H1 (cell line): Measurements from ENCODE around the gene POLA2. TPM values are rescaled to one million over a fixed set of nuclear protein-coding genes. Genes with fewer than 3 reads are reported as not detected.

ENCODE experiments used
- CTCF ChIA-PET: fragments of 300-600 bp; sonication (Branson Sonifier 250); formaldehyde crosslinking; loops from one replicate; lab custom pipeline; 2021; ENCODE audit not compliant: partially characterized antibody; lab: Charles Lee
- POLR2A ChIA-PET: fragments of 300-600 bp; sonication (Branson Sonifier 250); formaldehyde crosslinking; loops from one replicate; lab custom pipeline; 2021; ENCODE audit warnings: inconsistent platforms; ENCODE audit not compliant: partially characterized antibody; lab: Charles Lee
- DNase-seq, 2 experiments: peaks; one replicate each; pipeline versions ENCODE4 v3.0.0 to v3.0.0-alpha.2; 2010 to 2022; ENCODE audit warnings: low spot score in 2 of 2, low read depth in 1 of 2, mixed read lengths in 1 of 2
- FAIRE-seq: peaks from 2 replicates; lab custom pipeline; 2011; peaks lifted over from hg19 to GRCh38; lab: Jason Lieb, UNC
- H2AFZ ChIP-seq: 2 replicates; pipeline ENCODE4 v1.8.1; 2012; ENCODE audit warnings: low read length, inconsistent platforms
- H2AK5ac ChIP-seq: 2 replicates; pipeline ENCODE4 v1.6.1; 2013; ENCODE audit warnings: low read depth, low read length
- H2BK120ac ChIP-seq: replicated peaks from 2 replicates; pipeline ENCODE3; 2013; ENCODE audit warnings: low read depth, low read length, inconsistent platforms
- H2BK12ac ChIP-seq: 2 replicates; pipeline ENCODE4 v1.6.1; 2013; ENCODE audit warnings: low read depth, low read length
- H2BK15ac ChIP-seq: 2 replicates; pipeline ENCODE4 v1.6.1; 2013; ENCODE audit warnings: low read length
- H2BK20ac ChIP-seq: 2 replicates; pipeline ENCODE4 v1.6.1; 2013; ENCODE audit warnings: low read length
- H2BK5ac ChIP-seq: 2 replicates; pipeline ENCODE4 v1.6.1; 2013; ENCODE audit warnings: low read depth, low read length
- H3K14ac ChIP-seq: 2 replicates; pipeline ENCODE4 v1.6.1; 2013; ENCODE audit warnings: inconsistent platforms; ENCODE audit not compliant: insufficient read length
- H3K18ac ChIP-seq: 2 replicates; pipeline ENCODE4 v1.6.1; 2013; ENCODE audit warnings: low read length; ENCODE audit errors: extremely low read depth
- H3K23ac ChIP-seq: 2 replicates; pipeline ENCODE4 v1.6.1; 2013; ENCODE audit warnings: inconsistent platforms; ENCODE audit not compliant: insufficient read length
- H3K23me2 ChIP-seq: 2 replicates; pipeline ENCODE4 v1.6.1; 2013; ENCODE audit warnings: low read depth, low read length
- H3K27ac ChIP-seq: 2 replicates; pipeline ENCODE4 v1.6.1; 2011; ENCODE audit warnings: low read depth, low read length, inconsistent platforms
- H3K27me3 ChIP-seq, 4 experiments: replicated peaks in 1 of 4; 1 replicate in 1 of 4; 2 replicates in 3 of 4; pipeline versions ENCODE4 v1.6.1 to v1.8.1; 2011 to 2013; ENCODE audit warnings: low read length in 3 of 4, mild to moderate bottlenecking in 3 of 4, inconsistent platforms in 2 of 4, mixed read lengths in 2 of 4, moderate library complexity in 1 of 4; ENCODE audit not compliant: control insufficient read depth in 3 of 4, insufficient read depth in 3 of 4; ENCODE audit errors: extremely low read depth in 1 of 4
- H3K36me3 ChIP-seq, 4 experiments: 2 replicates each; pipeline versions ENCODE4 v1.6.1 to v1.8.1; 2011 to 2013; ENCODE audit warnings: mild to moderate bottlenecking in 4 of 4, low read length in 3 of 4, moderate library complexity in 2 of 4, control low read depth in 1 of 4, inconsistent platforms in 1 of 4; ENCODE audit not compliant: insufficient read depth in 4 of 4, control insufficient read depth in 2 of 4
- H3K4ac ChIP-seq: replicated peaks from 2 replicates; pipeline ENCODE3; 2013; ENCODE audit warnings: low read length, low read depth, mixed read lengths, inconsistent platforms; ENCODE audit not compliant: insufficient read length
- H3K4me1 ChIP-seq, 4 experiments: replicated peaks in 1 of 4; 1 replicate in 1 of 4; 2 replicates in 3 of 4; pipeline versions ENCODE4 v1.6.1 to v1.8.1; 2011 to 2013; ENCODE audit warnings: low read length in 3 of 4, inconsistent platforms in 2 of 4, mixed read lengths in 1 of 4; ENCODE audit not compliant: insufficient read depth in 4 of 4, control insufficient read depth in 3 of 4
- H3K4me2 ChIP-seq, 2 experiments: 2 replicates each; pipeline versions ENCODE4 v1.6.1 to v1.8.1; 2011 to 2013; ENCODE audit warnings: low read depth in 2 of 2, low read length in 2 of 2, control low read depth in 1 of 2, inconsistent platforms in 1 of 2, mild to moderate bottlenecking in 1 of 2; ENCODE audit not compliant: insufficient read depth in 1 of 2
- H3K4me3 ChIP-seq, 4 experiments: fragments of 200-600, 300-600 bp in 1 of 4; sonication (generic), shearing (Covaris generic), sonication (Bioruptor Twin) in 1 of 4; 2 replicates each; pipeline versions ENCODE4 v1.5.1 to v1.8.1; 2011 to 2016; ENCODE audit warnings: low read length in 4 of 4, low read depth in 3 of 4, control low read depth in 2 of 4, inconsistent platforms in 2 of 4, mild to moderate bottlenecking in 2 of 4, mixed read lengths in 1 of 4, moderate library complexity in 1 of 4; ENCODE audit not compliant: insufficient read depth in 2 of 4; ENCODE audit errors: extremely low read depth in 1 of 4
- H3K56ac ChIP-seq: replicated peaks from 2 replicates; pipeline ENCODE3; 2013; ENCODE audit warnings: low read depth, mild to moderate bottlenecking, mixed read lengths, low read length, inconsistent platforms; ENCODE audit not compliant: insufficient read length
- H3K79me1 ChIP-seq: 2 replicates; pipeline ENCODE4 v1.6.1; 2013; ENCODE audit warnings: low read depth, low read length, control low read depth
- H3K79me2 ChIP-seq, 2 experiments: 2 replicates each; pipeline versions ENCODE4 v1.6.1 to v1.8.1; 2012 to 2013; ENCODE audit warnings: low read length in 2 of 2, mild to moderate bottlenecking in 2 of 2, inconsistent platforms in 1 of 2; ENCODE audit not compliant: insufficient read depth in 2 of 2, control insufficient read depth in 1 of 2
- H3K9ac ChIP-seq, 4 experiments: replicated peaks in 1 of 4; 1 replicate in 1 of 4; 2 replicates in 3 of 4; pipeline versions ENCODE4 v1.6.1 to v1.8.1; 2011 to 2013; ENCODE audit warnings: low read depth in 3 of 4, low read length in 3 of 4, control low read depth in 2 of 4, mild to moderate bottlenecking in 2 of 4, moderate library complexity in 2 of 4, inconsistent platforms in 1 of 4; ENCODE audit errors: extremely low read depth in 1 of 4
- H3K9me3 ChIP-seq, 2 experiments: 2 replicates each; pipeline versions ENCODE4 v1.6.1 to v1.8.1; 2012 to 2013; ENCODE audit warnings: mild to moderate bottlenecking in 2 of 2, moderate library complexity in 2 of 2, control low read depth in 1 of 2, inconsistent platforms in 1 of 2, low read depth in 1 of 2, low read length in 1 of 2, mixed read lengths in 1 of 2; ENCODE audit not compliant: insufficient read depth in 2 of 2
- H4K20me1 ChIP-seq, 2 experiments: replicated peaks in 1 of 2; 2 replicates each; pipeline versions ENCODE3 to v1.8.1; 2011 to 2013; ENCODE audit warnings: inconsistent platforms in 2 of 2, low read length in 2 of 2, mild to moderate bottlenecking in 1 of 2; ENCODE audit not compliant: insufficient read depth in 2 of 2, control insufficient read depth in 1 of 2
- H4K5ac ChIP-seq: 2 replicates; pipeline ENCODE4 v1.6.1; 2013; ENCODE audit warnings: low read length, low read depth, mixed read lengths, inconsistent platforms; ENCODE audit not compliant: insufficient read length
- H4K8ac ChIP-seq: 2 replicates; pipeline ENCODE4 v1.8.0; 2013; ENCODE audit warnings: mild to moderate bottlenecking, moderate library complexity, low read length, inconsistent platforms; ENCODE audit not compliant: insufficient read depth; ENCODE audit errors: extremely low read depth
- H4K91ac ChIP-seq: replicated peaks from 2 replicates; pipeline ENCODE3; 2013; ENCODE audit warnings: low read length, mixed read lengths, inconsistent platforms; ENCODE audit not compliant: insufficient read length
- BACH1 ChIP-seq: IDR thresholded peaks from 2 replicates; pipeline ENCODE4 v1.6.1; 2012; ENCODE audit warnings: low read length, improper control_type of control experiment
- WGBS, 2 experiments: shearing (Covaris generic) in 1 of 2; methylation state at CpG; one replicate each; pipeline versions ENCODE4 v1.1.6 to v1.1.7; 2013 to 2015; ENCODE audit warnings: low lambda C conversion rate in 2 of 2, mixed read lengths in 2 of 2, inconsistent platforms in 1 of 2, low coverage in 1 of 2, missing lambda C conversion rate in 1 of 2; ENCODE audit not compliant: insufficient replicate concordance in 2 of 2, insufficient coverage in 1 of 2, insufficient read length in 1 of 2; ENCODE audit errors: extremely low coverage in 1 of 2, missing lambda C conversion rate in 1 of 2; 5-methylcytosine and 5-hydroxymethylcytosine counted together
- polyA plus RNA-seq, 7 experiments: library from polyadenylated mRNA; depleted of rRNA in 3 of 7; stranded (reverse) in 5 of 7; unstranded in 2 of 7; fragments of >200 nt in 5 of 7; fragments of 200-250 nt in 2 of 7; gene quantifications; 1 replicate in 5 of 7; 2 replicates in 1 of 7; 4 replicates in 1 of 7; pipeline versions ENCODE4 v1.2.1 to v1.2.3, GENCODE V29; 2011 to 2013; ENCODE audit warnings: missing spikeins in 2 of 7, mixed read lengths in 2 of 7
- total RNA-seq: library from RNA; stranded (reverse); fragmentation: NEBNext Ultra II Directional; extraction: Animal tissue kit (Norgen Biotek cat#: 25700); gene quantifications from 2 replicates; pipeline ENCODE4 v1.2.1, GENCODE V29; 2021
- TF ChIP-seq, protein P1 (sequence below), 3 experiments: IDR thresholded peaks; 1 replicate in 2 of 3; 2 replicates in 1 of 3; pipeline versions ENCODE4 v1.5.1 to v1.6.1; 2011; ENCODE audit warnings: low read length in 3 of 3, mild to moderate bottlenecking in 3 of 3, inconsistent platforms in 2 of 3, low read depth in 1 of 3, moderate library complexity in 1 of 3; ENCODE audit not compliant: insufficient read depth in 1 of 3; ENCODE audit errors: control extremely low read depth in 1 of 3

POLA2 gene
- total and polyA plus RNA-seq, 2 of the 8 experiments (the other 6 are each of a cell fraction or from before 2014, with no cell fraction given): 31.2 to 55.9 TPM

DNA sequence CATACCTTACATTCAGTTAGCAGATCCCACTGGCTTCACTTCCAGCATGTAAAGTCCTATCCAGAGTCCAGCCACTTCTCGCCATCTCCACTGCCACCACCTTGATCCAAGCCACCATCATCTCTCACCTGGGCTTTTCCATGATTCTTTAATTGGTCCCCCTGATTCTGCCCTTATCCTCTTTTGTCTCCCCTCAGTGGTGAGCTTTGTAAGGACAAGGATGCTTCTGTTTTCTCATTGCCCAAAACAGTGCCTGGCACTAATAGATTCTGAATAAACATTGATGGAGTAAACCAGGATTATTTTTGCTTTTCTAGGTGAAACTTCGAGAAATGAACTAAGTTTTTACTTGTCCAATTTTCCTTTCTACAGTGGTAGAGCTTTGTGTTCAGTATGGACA lies 4.4 kb downstream of the POLA2 start:
- POLR2A ChIA-PET: interaction anchor here (1.0 to 2.1 kb wide), 8 partner anchors 14 to 85 kb away, joined by 3 to 7 read pairs (median 4); partner anchors contain the start of gene CAPN1
- no peak overlapping the region for H3K14ac ChIP-seq
- H3K23ac ChIP-seq: no peak overlapping the region
- peaks cover 8 to 40% (median 28%) of the 10 kb centered on the region in 4 experiments; a peak in 7 of 8 replicates for H3K36me3 ChIP-seq
- no peak overlapping the region for H3K27ac ChIP-seq
- H3K4me1 ChIP-seq: peaks cover 0 to 3% (median under 1%) of the 10 kb centered on the region in 4 experiments; a peak in 2 of 7 replicates
- H4K5ac ChIP-seq: no peak overlapping the region
- H3K4ac ChIP-seq: no peak overlapping the region
- H4K91ac ChIP-seq: no peak overlapping the region
- no peak overlapping the region for H3K18ac ChIP-seq
- H2BK5ac ChIP-seq: no peak overlapping the region
- H3K79me1 ChIP-seq: peaks cover 9% of the 10 kb centered on the region
- H2BK12ac ChIP-seq: no peak overlapping the region
- no peak overlapping the region for H2BK20ac ChIP-seq
- no peaks in the 10 kb centered on the region for H3K27me3 ChIP-seq
- no peak overlapping the region for H4K8ac ChIP-seq
- TF ChIP-seq, protein P1, sequence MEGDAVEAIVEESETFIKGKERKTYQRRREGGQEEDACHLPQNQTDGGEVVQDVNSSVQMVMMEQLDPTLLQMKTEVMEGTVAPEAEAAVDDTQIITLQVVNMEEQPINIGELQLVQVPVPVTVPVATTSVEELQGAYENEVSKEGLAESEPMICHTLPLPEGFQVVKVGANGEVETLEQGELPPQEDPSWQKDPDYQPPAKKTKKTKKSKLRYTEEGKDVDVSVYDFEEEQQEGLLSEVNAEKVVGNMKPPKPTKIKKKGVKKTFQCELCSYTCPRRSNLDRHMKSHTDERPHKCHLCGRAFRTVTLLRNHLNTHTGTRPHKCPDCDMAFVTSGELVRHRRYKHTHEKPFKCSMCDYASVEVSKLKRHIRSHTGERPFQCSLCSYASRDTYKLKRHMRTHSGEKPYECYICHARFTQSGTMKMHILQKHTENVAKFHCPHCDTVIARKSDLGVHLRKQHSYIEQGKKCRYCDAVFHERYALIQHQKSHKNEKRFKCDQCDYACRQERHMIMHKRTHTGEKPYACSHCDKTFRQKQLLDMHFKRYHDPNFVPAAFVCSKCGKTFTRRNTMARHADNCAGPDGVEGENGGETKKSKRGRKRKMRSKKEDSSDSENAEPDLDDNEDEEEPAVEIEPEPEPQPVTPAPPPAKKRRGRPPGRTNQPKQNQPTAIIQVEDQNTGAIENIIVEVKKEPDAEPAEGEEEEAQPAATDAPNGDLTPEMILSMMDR (IDR thresholded peaks at IDR 0.05; ENCODE audit: control extremely low read depth in 1 of 3, insufficient read depth in 1 of 3, low read depth in 1 of 3, low read length in 3 of 3): peak in 1 of 3 experiments; percentile 7; a peak in 1 of 4 replicates
- no peak for TF ChIP-seq BACH1
- no peak overlapping the region for H3K4me3 ChIP-seq
- peaks cover 5 to 18% of the 10 kb centered on the region in 2 experiments for H3K79me2 ChIP-seq
- no peak overlapping the region for H3K56ac ChIP-seq
- H2BK15ac ChIP-seq: no peak overlapping the region
- H2BK120ac ChIP-seq: no peak overlapping the region
- WGBS, 2 experiments: 95% methylated on average over 2 of the region's 2 CpGs; no CpG with 5 or more reads in 1 of the 2 experiments
- no peak for FAIRE-seq
- no peak overlapping the region for H3K4me2 ChIP-seq
- CTCF ChIA-PET: interaction anchor here (0.7 to 45.6 kb wide), 10 partner anchors 9 to 251 kb away, joined by 3 to 1179 read pairs (median 6); partner anchors contain the start of genes CDC42EP2 and DPF2
- H3K9me3 ChIP-seq: no peaks in the 10 kb centered on the region
- no peak overlapping the region for H3K9ac ChIP-seq
- peaks cover 0 to 2% of the 10 kb centered on the region in 2 experiments for H4K20me1 ChIP-seq
- no peak overlapping the region for H2AK5ac ChIP-seq
- peaks cover 16% of the 10 kb centered on the region for H3K23me2 ChIP-seq
- DNase-seq: no peak
- no peak overlapping the region for H2AFZ ChIP-seq
